HG03457 (cell line): ENCODE measurements around the gene PSMG4.

Source experiments
- ATAC-seq: cut with Tn5 transposase; IDR thresholded peaks from one replicate; pipeline ENCODE4 v1.9.1; 2021; ENCODE audit warnings: moderate number of reproducible peaks; ENCODE audit not compliant: unreplicated experiment

The PSMG4 gene

DNA sequence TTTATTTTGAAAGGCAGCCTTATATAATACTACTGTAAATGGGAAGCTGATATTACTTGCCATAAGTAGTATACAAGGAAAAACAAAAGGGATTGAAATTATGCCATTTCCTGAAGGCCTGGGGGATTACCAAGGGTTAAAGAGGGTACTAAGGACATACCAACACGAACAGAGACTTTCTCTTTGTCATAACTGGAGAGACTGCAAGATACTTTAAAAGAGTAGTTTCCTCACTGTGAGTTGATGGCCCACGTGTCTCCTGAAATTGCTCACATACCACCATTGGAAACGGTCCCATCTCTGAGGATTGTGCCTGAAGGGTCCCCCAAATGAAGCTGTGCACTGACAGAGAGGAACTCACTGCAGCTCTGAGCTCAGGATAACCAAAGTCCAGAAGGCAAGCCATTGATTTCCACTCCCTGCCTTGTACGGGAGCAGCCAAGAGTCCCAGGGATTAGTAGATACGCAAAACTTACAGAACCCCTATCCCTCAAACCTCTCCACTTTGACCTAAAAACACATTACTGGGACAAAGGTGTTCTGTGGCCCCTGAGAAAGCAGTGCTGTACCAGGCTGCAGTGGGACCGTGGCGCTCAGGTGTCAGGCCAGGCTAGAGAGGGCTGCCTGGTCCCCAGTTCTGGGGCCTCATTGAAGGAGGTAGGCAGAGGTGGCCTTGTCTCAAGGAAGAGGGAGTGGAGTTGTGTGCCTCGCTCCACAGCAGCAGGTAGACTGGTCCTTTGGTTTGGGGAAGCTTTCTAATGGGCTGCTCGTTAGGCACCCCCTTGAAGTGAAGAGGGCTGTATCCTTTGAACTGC lies 15.2 kb downstream of the PSMG4 start:
- ATAC-seq, result no peak

DNA sequence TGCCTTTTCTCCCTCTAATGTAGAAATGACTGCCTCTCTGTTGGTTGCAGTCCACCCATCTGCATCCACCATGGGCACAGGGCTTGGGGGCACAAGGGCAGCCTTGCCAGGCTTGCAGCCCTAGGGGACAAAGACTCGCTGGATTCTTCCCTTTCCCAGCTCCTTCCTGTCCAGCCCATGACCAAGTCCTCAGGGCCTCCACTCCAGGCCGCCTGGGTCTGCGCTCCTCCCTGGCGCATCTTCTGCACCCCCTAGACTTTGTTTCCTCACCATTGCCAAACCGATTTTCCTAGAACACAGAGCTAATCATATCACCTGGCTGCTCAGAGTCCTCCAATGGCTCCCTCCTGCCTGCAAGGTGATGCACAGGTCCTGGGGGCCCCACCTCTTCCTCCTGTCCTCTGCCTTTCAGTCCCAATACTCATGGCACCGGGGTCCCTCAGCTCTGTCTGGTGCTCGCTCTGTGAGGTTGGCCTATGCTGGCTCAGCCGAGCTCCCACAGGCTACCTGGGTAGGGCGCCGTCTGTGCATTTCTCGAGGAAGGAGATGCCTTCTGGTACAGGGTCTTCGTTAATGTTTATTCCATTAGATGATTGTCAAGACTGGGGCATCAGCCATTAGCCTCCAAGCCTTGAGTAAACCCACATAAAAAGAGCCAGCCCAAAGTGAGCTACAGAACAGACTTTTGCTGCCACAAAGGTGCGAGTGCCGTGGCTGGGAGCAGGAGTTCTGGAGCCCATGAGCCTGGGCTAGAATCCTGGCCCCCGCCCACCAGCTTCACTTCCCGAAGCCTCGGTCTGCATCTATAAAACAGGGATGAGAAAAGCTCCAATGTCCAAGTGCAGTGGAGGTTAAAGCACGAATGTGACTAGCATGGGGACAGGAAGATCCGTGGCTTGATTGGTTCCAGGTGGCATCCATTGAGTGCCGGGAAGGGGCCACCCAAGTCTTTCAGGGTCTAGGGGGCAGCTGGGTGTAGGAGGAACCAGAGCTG lies 17.7 kb downstream of the PSMG4 start:
- ATAC-seq, result no peak

DNA sequence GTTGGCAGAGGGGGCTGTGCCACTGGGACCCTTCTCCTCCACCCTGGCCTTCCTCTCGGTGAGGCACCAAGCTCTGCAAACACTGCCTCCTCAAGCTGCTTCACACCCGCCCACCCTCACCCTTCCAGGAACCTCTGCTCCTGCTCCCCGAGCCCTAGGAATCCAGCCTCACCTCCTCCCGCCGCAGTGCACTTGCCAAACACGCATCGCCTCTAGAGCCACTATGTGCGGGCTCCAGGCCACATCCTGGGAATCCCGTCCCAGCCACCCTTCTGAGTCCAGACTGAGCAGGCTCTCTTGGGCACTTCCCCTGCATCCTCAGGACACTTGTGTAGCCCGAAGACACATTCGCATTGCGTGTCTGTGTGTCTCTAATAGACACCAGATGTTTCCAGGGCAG lies 18.5 kb downstream of the PSMG4 start:
- ATAC-seq, result no peak

DNA sequence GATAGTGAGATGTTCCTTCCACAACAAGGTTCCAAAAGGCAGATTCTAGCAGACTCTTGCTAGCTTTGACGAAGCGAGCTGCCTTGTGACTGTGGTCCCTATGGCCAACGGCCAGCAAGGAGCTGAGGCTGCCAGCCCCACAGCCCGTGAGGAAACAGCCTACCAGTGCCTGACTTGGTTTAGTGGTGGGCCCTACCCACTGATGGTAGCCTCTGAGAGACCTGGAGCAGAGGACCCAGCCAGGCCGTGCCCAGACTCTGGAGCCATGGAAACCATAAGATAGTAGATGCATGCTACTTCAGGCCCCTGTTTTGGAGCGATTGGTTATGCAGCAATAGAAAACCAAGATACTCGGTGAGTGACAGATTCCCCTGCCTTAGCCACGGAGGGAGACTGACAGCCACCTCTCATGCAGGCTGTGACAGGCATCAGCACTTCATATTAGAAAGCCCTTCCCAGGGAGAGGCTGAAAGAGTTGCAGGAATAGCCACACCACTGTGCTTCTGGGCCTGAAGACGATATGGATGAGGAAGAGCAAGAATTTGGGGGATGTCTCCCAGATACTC lies 19.2 kb downstream of the PSMG4 start:
- ATAC-seq, result no peak

DNA sequence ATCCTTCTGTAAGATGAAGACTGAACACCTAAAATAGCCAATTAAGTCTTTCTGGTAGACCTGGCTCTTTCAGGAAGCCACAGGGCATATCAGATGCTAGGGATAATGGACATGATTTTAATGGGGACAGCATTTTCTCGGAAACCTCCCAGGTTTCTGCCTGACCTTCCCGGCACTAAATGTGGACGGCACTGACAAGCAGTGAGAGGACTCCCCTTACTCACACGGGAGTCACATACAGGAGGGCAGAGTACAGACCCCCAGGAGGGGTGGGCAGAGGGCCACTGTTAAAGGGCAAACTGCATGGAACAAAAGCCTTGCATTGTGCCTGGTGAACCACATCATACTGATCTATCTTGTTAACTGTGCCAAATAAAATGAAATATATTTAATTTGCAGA lies 19.9 kb downstream of the PSMG4 start:
- ATAC-seq, result no peak

DNA sequence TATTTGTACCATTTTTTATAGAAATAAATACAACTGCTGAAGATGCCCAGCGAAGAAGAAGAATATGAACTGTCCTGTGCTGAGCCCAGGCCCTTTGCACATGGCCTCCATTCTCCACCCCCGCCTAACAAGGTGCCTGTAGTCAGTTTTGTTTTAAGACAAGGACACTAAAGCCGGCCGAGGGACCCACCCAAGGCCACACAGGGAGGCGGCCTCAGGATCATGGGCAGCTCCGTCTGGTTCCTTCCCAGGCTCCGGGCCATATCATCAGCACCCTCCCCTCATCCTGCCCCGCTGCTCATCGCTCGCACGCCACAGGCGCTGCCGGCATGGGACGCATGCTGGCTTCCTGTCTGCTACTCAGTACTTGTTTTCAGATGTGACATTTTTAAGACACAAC lies 21.3 kb downstream of the PSMG4 start:
- ATAC-seq, result no peak

DNA sequence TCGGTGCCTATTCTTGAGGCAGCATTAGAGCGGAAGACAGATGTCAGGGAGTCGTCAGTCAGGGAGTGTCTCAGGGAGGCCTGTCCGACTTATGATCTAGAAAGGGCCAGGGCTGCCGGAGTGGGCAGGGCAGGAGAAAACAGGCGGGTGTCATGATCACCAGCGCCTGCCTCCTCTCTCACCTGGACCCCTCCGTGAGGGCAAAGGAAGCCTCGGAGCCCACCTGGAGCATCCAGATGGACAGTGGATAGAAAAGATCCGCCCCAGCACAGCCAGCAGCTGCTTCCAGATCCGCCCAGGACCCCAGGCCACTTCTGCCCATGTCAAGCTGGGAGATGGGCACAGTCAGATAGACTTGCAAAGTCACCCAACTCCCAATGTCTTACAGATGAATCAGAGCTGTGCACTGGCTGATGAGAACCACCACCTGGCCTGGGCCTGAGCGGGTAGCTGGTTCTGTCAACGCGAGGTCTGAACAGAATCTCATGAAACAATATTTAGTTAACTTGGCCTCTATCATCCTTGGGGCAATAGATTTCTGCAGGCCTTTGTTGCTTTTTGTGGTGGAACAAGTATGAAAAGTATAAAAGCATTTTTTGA lies 22.2 kb downstream of the PSMG4 start:
- no peak for ATAC-seq

DNA sequence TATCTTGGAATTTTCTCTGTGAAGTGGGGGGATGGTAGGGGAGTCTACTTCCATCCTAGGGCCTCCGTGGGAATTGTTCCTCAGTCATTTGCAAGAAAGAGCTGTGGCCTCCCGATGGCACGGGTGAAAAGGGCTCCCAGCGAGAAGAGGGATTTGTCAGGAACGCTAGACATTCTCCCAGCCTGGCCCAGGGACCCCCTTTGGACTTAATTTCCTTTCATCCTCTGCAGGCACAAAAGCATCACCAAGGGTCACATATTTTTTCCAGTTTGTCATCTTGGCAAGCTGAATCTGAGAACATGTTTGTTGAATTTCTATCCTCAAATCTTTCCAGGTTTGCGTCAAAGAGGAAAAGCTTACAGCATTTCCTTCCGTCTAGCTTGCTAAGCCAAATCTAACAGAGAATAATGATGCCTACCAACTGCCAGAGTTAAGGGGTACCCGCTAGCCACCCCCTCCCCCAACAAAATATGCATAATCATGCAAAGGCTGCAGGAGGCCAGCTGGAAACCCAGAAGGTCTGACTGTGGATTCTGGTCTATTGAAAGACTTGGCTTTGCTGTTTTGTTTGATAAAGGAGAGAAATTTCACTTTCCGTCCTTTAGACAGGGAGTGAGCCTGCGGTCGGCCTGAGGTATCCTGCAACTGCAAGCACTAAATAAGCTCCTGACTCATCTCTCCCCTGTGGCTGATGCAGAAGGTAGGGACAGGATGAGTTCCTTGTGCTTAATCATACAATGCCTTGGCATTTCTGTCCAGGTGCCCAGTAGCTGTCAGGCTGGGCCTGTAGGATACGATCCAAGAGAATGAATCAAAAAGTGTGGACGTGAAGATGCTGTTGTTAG lies 23.1 kb downstream of the PSMG4 start:
- ATAC-seq, result no peak

DNA sequence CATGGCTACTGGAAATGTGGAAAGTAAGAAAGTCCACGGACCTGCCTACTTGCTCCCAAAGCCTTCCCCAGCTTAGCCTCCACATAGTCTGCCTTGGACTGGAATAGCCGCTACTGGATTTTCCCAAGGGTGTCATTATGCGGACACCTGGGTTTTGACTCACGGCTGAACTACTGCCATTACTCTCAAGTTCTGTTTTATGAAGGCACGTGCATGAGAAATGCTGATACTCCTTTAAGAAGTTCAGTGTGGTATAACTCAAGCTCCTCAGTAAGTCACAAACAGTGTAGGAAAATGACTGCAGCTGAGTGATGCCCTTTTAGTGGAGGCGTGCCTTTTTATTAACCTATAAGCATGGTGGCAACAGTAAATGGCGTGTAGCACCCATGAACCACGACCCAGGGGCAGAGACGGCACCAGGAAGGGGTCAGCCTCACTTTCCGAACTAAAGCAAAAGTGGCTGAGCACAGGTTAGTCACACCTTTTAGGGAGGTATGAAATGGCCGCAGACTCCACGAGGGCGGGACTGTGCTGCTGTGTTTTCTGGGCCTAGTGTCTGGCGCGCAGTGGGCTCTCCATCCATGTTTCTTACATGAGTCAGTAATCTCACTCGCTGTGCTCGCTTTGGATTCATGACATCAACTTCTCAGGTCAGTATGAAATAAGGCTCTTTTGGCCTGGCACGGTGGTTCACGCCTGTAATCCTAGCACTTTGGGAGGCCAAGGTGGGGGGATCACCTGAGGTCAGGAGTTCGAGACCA lies 23.9 kb downstream of the PSMG4 start:
- no peak for ATAC-seq

DNA sequence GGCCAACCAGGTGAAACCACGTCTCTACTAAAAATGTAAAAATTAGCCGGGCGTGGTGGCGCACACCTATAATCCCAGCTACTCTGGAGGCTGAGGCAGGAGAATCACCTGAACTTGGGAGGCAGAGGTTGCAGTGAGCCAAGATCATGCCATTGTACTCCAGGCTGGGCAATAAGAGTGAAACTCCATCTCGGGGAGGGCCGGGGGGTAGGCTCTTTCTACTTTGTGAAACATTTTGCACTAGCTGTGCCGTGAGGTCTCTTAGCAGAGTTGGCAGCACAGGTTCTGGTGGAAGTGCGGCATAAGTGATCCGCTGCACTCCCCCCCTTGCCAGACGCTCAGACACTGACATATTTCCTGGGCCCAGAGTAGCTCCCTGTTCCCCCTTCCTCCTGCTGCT lies 24.5 kb downstream of the PSMG4 start:
- ATAC-seq, result no peak

DNA sequence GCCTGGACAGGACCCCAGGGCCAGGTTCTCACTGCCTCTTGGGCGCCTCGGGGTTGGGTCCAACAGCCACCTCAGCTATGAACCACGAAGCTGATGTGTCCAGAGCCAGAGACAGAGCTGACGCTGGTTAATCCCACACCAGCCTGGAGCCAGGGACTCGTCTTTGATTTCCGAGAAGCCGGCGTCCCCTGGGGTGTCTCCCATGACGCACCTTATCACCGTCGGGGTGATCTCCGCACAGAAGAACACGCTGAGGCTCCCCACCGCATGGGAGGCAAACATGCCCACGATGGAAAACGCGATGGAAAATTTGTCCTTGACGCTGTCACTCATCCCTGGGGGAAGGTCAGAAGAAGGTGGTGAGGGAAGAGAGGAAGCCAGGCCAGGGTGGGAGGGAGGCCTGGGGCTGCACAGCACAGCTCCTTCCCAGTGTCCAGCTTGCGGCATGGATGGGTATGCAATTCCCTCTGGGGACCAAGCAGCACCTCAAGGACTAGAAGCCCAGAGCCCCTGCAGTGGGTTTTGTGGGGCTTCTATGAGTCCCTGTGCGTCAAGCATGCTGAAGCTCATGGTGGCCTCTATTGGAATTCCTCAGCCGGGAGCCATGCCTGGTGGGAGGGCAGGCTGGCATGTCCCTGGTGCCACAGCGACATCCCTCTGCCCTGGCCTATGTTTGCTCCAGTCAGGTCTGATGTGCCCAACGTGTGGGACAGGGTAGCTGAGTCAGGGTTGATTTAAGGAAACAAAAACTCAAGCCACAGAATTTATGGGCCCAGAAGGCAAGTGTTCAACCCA lies 25.1 kb downstream of the PSMG4 start:
- ATAC-seq, result no peak

DNA sequence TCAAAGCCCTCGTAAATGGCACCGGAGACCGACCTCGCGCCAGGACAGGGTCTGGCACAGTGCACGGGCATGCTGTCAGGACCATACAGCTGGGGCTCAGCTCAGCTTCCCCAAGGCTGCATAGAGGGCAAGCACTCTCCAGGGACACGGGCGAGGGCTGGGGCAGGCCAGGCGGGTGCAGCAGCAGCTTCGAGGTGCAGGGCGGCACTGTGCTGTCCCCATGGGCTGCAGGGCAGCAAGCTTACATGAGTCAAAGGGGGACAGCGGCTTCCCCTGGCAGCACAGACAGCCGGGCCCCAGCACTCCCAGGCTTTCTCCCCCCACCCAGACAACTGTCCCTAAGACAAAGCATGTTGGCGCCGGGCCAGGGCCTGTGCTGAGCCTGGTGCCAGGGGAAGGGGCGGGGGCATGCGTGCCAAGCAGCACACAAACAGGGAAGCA lies 25.7 kb downstream of the PSMG4 start:
- no peak for ATAC-seq

DNA sequence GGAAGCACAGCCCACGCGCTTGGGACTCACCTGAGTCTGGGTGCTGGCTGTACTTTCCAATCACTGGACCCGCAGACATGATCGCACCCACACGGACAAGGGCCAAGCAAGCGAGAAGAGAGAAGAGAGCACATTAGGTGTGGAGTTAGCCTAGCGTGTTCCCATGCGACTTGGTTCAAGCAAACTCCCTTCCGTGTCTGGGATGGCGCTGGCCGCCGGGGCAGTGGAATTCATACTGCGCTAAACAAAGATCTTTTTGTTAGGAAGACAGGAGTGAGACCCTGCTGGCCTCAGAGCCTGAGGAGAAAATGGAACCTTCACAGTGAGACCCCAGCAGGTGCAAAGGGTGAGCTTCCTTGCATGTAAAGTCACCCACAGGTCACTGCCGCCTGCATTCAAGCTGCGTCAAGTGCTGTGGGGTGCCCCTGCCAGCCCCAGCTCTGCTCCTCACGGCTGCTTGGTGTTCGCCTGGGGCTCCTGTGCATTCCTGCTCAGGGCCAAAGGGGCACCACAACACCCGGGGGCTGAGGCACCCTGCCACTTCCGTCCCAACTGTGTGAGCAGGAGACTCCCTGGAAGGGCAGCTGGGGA lies 26.4 kb downstream of the PSMG4 start:
- ATAC-seq, result no peak

DNA sequence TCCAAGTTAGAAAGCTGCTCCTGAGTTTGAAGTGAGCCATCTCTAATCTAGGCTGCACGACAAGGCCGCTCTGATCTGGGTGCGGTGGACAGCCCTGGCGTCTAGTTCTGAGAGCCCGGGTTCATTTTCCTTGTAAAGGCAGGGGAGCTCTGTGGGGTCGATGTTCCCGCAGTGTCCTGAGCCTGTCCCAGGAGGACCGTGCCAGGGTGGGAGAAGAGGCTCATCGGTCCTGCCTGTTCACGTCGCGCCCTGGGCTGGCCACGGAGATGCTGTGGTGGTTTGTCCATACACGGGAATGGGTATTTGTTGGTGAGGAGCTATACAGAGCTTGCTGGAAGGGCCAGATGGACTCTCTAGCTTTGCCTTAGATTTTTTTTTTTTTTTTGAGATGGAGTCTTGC lies 27.0 kb downstream of the PSMG4 start:
- ATAC-seq, result no peak

DNA sequence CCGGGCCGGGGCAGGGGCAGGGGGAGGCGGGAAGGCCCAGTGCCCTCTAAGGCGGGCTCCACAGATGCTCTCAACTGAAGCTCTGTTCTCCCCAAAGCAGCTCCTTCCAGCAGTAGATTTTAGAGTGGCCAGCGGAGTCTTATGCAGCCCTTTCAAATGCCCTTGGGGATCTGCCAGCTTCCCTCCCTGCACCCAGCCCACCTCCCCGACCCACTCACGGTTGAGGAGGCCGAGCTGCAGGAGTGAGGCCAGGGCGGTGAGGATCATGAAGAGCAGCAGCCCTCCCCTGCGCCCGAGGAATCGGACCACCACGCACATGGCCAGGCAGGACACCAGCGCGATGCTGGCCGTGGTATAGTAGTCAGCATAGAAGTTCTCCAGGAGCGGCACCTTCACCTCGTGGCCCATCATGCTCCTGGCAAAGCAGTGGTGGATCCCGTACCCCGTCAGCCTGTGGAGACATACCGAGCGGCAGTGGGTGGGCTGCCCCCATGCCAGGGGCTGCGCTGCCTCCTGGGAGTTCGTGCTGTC lies 28.0 kb downstream of the PSMG4 start:
- ATAC-seq, result no peak

DNA sequence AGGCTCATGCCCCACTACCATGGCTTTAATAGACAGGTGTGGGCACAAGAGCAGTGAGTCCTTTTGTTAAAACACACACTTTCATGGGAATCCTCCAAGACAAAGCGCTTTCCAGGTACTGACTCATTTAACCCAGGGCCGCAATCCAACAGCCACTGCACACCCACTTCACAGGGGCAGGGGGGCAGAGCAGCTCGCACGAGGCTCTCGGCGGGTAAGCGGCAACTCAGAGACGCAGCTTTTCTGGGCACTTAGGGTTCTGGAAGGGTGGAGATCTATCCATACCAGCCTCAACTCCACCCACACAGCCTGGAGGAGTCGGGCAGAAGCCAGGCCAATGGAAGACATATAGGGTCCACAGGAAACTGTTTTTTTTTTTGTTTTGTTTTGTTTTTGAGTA lies 28.6 kb downstream of the PSMG4 start:
- ATAC-seq, result no peak

DNA sequence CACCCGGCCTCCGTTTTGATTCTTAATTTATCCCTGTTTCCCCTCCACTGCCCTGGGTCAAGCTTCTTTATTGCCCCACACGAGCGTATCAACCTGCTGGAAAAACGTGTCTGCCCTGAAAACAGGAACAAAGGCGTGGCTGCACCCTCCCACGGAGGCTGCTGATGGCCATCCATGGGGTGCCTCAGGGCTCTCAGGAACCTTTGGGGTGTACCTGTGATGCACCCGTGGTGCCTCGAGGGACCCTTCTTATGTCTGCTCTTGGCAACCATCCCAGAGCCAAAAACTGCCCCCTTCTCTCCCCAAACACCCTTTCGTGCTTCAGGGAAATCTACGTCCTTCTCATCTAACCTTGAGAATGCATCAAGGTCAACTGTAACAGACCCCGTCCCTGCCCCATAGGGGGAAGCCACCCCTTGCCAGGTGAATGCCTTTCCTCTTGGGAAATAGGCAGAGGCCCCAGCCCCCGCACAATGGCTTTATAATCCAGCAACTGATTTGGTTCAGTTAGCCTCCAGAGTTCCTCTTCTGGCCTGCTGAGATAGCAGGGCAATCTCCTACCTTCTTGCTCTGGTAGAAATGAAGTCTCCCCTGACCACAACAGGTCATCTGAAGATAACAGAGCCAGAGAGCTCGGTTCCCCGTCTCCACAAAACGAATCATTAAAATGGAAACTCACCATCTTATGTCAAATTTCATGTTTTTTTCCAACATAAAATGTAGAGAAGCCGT lies 29.4 kb downstream of the PSMG4 start:
- no peak for ATAC-seq
